BE2C (cell line): ENCODE results near the gene GALNT7.

ENCODE experiments used
- DNase-seq: peaks from one replicate; pipeline ENCODE4 v3.0.0-alpha.2; 2020
- H3K27me3 ChIP-seq: fragments of 250-450 bp; sonication (Bioruptor Pico); 2 replicates; pipeline ENCODE4 v1.5.1; 2020; ENCODE audit warnings: mild to moderate bottlenecking
- H3K36me3 ChIP-seq: fragments of 250-450 bp; sonication (Bioruptor Pico); 2 replicates; pipeline ENCODE4 v1.5.1; 2020; ENCODE audit warnings: mild to moderate bottlenecking
- H3K4me1 ChIP-seq: fragments of 250-450 bp; sonication (Bioruptor Pico); 2 replicates; pipeline ENCODE4 v1.5.1; 2020
- H3K4me3 ChIP-seq: 2 replicates; pipeline ENCODE4 v1.5.1; 2011; ENCODE audit warnings: low read depth, low read length
- H3K9me3 ChIP-seq: fragments of 250-450 bp; sonication (Bioruptor Pico); 2 replicates; pipeline ENCODE4 v1.5.1; 2020
- TF ChIP-seq, protein P1 (sequence below): IDR thresholded peaks from 2 replicates; pipeline ENCODE4 v1.5.1; 2012; ENCODE audit warnings: mild to moderate bottlenecking, low read depth, low read length

The GALNT7 gene

DNA sequence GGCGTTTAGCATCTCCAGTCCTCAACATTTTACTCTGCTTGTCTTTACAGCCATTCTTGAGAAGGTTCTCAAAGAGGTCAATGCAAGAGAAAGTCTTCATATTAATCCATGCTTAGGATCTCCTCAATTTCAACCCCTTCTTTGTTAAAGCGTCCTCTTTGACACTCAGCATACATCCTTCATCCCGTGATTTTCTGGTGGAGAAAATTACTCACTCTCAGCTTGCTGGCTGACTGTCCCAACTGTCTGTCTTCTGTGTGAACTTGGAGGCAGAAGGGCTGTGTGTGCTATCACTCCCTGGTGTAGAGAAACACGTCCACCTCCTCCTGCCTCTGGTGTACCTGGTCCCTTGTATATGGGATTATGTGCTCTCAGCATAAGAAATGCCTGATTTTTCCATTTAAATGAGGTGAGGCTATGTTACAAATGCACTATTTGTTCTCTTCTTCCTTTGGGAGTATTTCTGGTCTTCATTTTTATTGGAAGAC, 57.8 kb downstream of the GALNT7 start:
- Histone ChIP-seq H3K4me1 (no peaks in the 10 kb centered on the region), H3K27me3 (no peaks in the 10 kb centered on the region), H3K36me3 (no peaks in the 10 kb centered on the region), H3K9me3 (no peaks in the 10 kb centered on the region), H3K4me3 (no peak overlapping the region)
- TF ChIP-seq, protein P1, sequence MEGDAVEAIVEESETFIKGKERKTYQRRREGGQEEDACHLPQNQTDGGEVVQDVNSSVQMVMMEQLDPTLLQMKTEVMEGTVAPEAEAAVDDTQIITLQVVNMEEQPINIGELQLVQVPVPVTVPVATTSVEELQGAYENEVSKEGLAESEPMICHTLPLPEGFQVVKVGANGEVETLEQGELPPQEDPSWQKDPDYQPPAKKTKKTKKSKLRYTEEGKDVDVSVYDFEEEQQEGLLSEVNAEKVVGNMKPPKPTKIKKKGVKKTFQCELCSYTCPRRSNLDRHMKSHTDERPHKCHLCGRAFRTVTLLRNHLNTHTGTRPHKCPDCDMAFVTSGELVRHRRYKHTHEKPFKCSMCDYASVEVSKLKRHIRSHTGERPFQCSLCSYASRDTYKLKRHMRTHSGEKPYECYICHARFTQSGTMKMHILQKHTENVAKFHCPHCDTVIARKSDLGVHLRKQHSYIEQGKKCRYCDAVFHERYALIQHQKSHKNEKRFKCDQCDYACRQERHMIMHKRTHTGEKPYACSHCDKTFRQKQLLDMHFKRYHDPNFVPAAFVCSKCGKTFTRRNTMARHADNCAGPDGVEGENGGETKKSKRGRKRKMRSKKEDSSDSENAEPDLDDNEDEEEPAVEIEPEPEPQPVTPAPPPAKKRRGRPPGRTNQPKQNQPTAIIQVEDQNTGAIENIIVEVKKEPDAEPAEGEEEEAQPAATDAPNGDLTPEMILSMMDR, result no peak
- no peak for DNase-seq

DNA sequence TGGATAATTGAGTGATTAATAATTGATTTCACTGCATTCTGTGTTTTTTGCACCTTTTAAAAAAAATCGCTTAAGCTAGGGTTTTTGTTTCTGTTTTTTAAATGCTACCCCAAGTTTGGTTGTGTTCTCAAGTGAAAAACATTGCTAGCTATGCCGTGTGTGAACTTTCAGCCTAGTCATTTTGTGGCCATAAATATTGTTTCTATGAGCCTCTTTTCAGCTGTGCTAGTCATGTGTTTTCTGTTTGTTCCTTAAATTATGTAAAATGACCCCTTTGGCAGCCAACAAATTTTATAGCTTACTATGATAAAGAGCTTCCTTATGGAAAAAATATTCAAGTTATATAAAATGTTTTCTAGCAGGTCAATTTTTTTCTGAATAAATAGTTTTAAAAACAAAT, 59.1 kb downstream of the GALNT7 start:
- H3K9me3 ChIP-seq, result no peaks in the 10 kb centered on the region
- TF ChIP-seq, protein P1, result no peak
- no peaks in the 10 kb centered on the region for H3K4me1 ChIP-seq
- no peak for DNase-seq
- H3K27me3 ChIP-seq, result no peaks in the 10 kb centered on the region
- H3K36me3 ChIP-seq, result no peaks in the 10 kb centered on the region
- no peak overlapping the region for H3K4me3 ChIP-seq

DNA sequence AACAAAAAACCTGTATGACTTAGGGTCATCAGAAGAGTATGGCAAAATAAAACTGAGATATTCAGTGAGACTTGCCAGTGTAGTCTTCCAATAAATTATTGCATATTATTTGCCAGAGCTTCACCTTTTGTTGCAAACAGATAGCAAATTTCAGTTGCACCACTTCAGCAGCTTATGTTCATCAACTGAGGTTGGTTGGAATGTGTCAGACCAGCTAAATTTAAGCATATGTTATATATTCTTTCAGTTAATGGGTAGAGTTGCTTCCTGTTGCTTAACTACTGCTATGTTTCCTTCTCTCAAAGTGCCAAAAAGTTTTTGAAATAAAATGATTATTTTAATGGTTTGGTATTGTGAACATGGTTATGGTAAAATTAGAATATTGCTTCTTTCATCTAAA, 61.5 kb downstream of the GALNT7 start:
- no peaks in the 10 kb centered on the region; the same call in 1 of the 2 replicates for H3K36me3 ChIP-seq
- no peak overlapping the region for H3K4me3 ChIP-seq
- H3K27me3 ChIP-seq, result no peaks in the 10 kb centered on the region
- no peak for DNase-seq
- H3K4me1 ChIP-seq, result no peaks in the 10 kb centered on the region
- TF ChIP-seq, protein P1, result no peak
- H3K9me3 ChIP-seq, result no peaks in the 10 kb centered on the region

DNA sequence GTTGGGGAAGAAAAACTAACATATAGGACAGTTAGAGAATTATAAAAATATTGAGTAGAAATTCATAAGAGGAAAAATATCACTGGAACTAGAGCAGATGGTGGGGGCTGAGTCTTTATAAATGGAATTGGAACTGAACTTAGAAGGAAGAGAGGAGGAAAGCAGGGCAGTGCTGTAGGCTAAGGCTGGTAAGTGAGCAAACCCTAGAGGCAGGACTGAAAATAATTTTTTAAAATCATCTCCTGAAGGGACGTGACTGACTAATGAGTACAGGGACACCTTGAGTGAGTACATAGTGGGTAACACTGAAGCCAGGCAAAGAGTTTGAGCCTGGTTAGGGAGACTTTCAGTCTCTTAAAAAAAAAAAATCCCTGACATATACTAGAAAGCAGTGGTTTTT, 63.3 kb downstream of the GALNT7 start:
- DNase-seq, result no peak
- H3K36me3 ChIP-seq, result no peaks in the 10 kb centered on the region; the same call in 1 of the 2 replicates
- no peak overlapping the region for H3K4me3 ChIP-seq
- no peaks in the 10 kb centered on the region for H3K27me3 ChIP-seq
- no peaks in the 10 kb centered on the region for H3K4me1 ChIP-seq
- TF ChIP-seq, protein P1, result peak; percentile 18; the same call in 1 of the 2 replicates
- no peaks in the 10 kb centered on the region for H3K9me3 ChIP-seq

DNA sequence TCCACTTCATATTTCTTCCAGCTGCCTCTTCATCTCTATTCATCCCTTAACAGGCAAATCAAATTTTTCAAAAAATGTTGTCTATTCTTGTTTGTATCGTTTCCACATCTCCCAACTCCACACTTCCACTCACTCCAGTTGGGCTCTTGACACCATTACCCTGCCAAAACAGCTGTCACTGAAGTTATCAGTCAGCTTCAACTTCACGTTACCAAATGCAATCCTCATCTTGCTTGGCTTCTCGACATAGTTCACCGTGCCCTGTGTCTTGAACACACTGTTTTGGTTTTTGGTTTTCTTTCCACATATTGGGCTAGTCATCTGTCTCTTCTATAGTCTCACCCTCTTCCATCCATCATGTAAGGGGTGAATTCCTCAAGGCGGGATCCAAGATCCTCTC, 65.2 kb downstream of the GALNT7 start:
- H3K27me3 ChIP-seq, result no peaks in the 10 kb centered on the region; the same call in 1 of the 2 replicates
- no peak overlapping the region for H3K4me3 ChIP-seq
- H3K36me3 ChIP-seq, result no peaks in the 10 kb centered on the region; the same call in 1 of the 2 replicates
- TF ChIP-seq, protein P1, result no peak
- no peaks in the 10 kb centered on the region for H3K9me3 ChIP-seq
- DNase-seq, result no peak
- no peaks in the 10 kb centered on the region for H3K4me1 ChIP-seq

DNA sequence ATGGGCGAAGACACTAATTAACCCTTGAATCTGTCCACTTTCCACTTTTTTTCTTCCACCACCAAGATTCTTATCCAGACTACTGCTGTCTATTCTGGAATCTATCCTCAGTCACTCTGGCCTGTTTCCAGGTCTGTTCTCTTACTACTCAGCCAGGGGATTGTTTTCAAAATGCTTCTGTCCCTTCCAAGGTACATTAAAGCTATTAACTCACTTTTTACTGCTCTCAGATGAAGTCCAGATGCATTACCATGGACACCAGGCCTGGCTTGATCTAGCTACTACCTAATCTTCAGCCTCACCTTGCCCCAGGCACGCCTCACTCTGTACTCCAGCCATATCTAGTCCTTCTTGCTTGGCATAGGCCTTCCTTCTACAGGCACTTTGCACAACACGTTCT, 66.4 kb downstream of the GALNT7 start:
- Histone ChIP-seq H3K27me3 (no peaks in the 10 kb centered on the region; the same call in 1 of the 2 replicates), H3K36me3 (no peaks in the 10 kb centered on the region; the same call in 1 of the 2 replicates), H3K4me1 (no peaks in the 10 kb centered on the region), H3K4me3 (no peak overlapping the region), H3K9me3 (no peaks in the 10 kb centered on the region)
- TF ChIP-seq, protein P1, result no peak
- DNase-seq, result peak; percentile 34
